ENCODE data around the gene NRCAM.

The NRCAM gene

GRCh38 chr7:108145401-108145800 lies 310.8 kb downstream of the NRCAM start:
- DNase-seq = no peak

- DNase-seq = no peak
These were observed 311.3 kb downstream of the NRCAM start for GRCh38 chr7:108144931-108145330.

GRCh38 chr7:108143658-108144420 lies 312.4 kb downstream of the NRCAM start:
- no peak for DNase-seq

GRCh38 chr7:108142675-108143259 lies 313.5 kb downstream of the NRCAM start:
- DNase-seq = no peak

GRCh38 chr7:108142180-108142579 lies 314.1 kb downstream of the NRCAM start:
- no peak for DNase-seq

- no peak for DNase-seq
These were observed 315.6 kb downstream of the NRCAM start for GRCh38 chr7:108140671-108141070.

GRCh38 chr7:108138911-108139310 lies 317.3 kb downstream of the NRCAM start:
- no peak for DNase-seq

- DNase-seq = no peak
These were observed 318.2 kb downstream of the NRCAM start for GRCh38 chr7:108137993-108138392.

GRCh38 chr7:108137040-108137439 lies 319.2 kb downstream of the NRCAM start:
- DNase-seq = no peak

- no peak for DNase-seq
These were observed 320.0 kb downstream of the NRCAM start for GRCh38 chr7:108136191-108136688.

- DNase-seq = no peak
These were observed 320.6 kb downstream of the NRCAM start for GRCh38 chr7:108135446-108136190.

GRCh38 chr7:108134486-108134885 lies 321.8 kb downstream of the NRCAM start:
- no peak for DNase-seq

- DNase-seq = no peak
These were observed 323.5 kb downstream of the NRCAM start for GRCh38 chr7:108132551-108133265.

GRCh38 chr7:108130261-108130660 lies 326.0 kb downstream of the NRCAM start, which contains the start of gene LAMB4:
Gene LAMB4 (minus strand): TSS chr7:108130361. CDS start chr7:108123164, 7,197 bp downstream.
- no peak for DNase-seq

- DNase-seq = no peak
These were observed 326.9 kb downstream of the NRCAM start for GRCh38 chr7:108129018-108129965.

- no peak for DNase-seq
These were observed 327.7 kb downstream of the NRCAM start for GRCh38 chr7:108128514-108128913.

- no peak for DNase-seq
These were observed 328.8 kb downstream of the NRCAM start for GRCh38 chr7:108127461-108127860.

GRCh38 chr7:108124820-108125219 lies 331.4 kb downstream of the NRCAM start:
- DNase-seq = no peak

- DNase-seq = no peak
These were observed 334.1 kb downstream of the NRCAM start for GRCh38 chr7:108122181-108122580.

- DNase-seq = no peak
These were observed 335.3 kb downstream of the NRCAM start for GRCh38 chr7:108120933-108121332.

- no peak for DNase-seq
These were observed 336.0 kb downstream of the NRCAM start for GRCh38 chr7:108120196-108120595.

- no peak for DNase-seq
These were observed 337.3 kb downstream of the NRCAM start for GRCh38 chr7:108118959-108119358.

All from stimulated activated naive CD4-positive, alpha-beta T cell treated with Interleukin-2 at 50 U/mL for 16 hours (primary cell).